ENCODE measurements around the gene MELTF. TPM values are rescaled to one million over a fixed set of nuclear protein-coding genes. Genes with fewer than 3 reads are reported as not detected.

The MELTF gene
- total and polyA plus RNA-seq, 2 of the 13 experiments (the other 11 are each of a cell fraction or from before 2014, with no cell fraction given) = 3.2 to 7.5 TPM

DNA sequence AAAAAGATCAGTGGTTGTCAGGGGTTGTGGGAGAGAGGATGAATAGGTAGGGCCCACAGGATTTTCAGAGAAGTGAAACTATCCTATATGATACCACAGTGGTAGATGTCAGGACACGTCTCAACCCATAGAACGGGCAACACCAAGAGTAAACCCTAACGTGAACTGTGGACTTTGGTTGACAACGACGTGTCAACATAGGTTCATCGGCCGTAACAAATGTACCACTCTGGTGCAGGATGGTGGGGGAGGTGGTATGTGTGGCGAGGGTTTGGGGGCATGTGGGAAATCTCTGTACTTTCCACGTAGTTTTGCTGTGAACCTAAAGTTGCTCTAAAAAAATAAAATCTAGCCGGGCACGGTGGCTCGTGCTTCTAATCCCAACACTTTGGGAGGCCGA lies 48.0 kb downstream of the MELTF start (continued):
- TF ChIP-seq, protein P1, sequence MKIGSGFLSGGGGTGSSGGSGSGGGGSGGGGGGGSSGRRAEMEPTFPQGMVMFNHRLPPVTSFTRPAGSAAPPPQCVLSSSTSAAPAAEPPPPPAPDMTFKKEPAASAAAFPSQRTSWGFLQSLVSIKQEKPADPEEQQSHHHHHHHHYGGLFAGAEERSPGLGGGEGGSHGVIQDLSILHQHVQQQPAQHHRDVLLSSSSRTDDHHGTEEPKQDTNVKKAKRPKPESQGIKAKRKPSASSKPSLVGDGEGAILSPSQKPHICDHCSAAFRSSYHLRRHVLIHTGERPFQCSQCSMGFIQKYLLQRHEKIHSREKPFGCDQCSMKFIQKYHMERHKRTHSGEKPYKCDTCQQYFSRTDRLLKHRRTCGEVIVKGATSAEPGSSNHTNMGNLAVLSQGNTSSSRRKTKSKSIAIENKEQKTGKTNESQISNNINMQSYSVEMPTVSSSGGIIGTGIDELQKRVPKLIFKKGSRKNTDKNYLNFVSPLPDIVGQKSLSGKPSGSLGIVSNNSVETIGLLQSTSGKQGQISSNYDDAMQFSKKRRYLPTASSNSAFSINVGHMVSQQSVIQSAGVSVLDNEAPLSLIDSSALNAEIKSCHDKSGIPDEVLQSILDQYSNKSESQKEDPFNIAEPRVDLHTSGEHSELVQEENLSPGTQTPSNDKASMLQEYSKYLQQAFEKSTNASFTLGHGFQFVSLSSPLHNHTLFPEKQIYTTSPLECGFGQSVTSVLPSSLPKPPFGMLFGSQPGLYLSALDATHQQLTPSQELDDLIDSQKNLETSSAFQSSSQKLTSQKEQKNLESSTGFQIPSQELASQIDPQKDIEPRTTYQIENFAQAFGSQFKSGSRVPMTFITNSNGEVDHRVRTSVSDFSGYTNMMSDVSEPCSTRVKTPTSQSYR (CRISPR knock-in tag; IDR thresholded peaks at IDR 0.05; ENCODE audit: borderline replicate concordance) = peak; percentile 97
- TF ChIP-seq, protein P2, sequence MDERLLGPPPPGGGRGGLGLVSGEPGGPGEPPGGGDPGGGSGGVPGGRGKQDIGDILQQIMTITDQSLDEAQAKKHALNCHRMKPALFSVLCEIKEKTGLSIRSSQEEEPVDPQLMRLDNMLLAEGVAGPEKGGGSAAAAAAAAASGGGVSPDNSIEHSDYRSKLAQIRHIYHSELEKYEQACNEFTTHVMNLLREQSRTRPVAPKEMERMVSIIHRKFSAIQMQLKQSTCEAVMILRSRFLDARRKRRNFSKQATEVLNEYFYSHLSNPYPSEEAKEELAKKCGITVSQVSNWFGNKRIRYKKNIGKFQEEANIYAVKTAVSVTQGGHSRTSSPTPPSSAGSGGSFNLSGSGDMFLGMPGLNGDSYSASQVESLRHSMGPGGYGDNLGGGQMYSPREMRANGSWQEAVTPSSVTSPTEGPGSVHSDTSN (CRISPR knock-in tag; IDR thresholded peaks at IDR 0.05) = 0 out of 2 replicates have a peak, but pooled peaks have one; percentile 31
- TF ChIP-seq ZNF205 (CRISPR knock-in tag; IDR thresholded peaks at IDR 0.05) = no peak
- TF ChIP-seq, protein P3, sequence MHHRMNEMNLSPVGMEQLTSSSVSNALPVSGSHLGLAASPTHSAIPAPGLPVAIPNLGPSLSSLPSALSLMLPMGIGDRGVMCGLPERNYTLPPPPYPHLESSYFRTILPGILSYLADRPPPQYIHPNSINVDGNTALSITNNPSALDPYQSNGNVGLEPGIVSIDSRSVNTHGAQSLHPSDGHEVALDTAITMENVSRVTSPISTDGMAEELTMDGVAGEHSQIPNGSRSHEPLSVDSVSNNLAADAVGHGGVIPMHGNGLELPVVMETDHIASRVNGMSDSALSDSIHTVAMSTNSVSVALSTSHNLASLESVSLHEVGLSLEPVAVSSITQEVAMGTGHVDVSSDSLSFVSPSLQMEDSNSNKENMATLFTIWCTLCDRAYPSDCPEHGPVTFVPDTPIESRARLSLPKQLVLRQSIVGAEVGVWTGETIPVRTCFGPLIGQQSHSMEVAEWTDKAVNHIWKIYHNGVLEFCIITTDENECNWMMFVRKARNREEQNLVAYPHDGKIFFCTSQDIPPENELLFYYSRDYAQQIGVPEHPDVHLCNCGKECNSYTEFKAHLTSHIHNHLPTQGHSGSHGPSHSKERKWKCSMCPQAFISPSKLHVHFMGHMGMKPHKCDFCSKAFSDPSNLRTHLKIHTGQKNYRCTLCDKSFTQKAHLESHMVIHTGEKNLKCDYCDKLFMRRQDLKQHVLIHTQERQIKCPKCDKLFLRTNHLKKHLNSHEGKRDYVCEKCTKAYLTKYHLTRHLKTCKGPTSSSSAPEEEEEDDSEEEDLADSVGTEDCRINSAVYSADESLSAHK (CRISPR knock-in tag; IDR thresholded peaks at IDR 0.05; ENCODE audit: borderline replicate concordance) = no peak
- no peak for TF ChIP-seq HIVEP1 (CRISPR knock-in tag; IDR thresholded peaks at IDR 0.05)
- peak; percentile 62 for TF ChIP-seq ZNF644 (CRISPR knock-in tag; IDR thresholded peaks at IDR 0.05; ENCODE audit: low read depth)
- TF ChIP-seq ZNF768 (CRISPR knock-in tag; IDR thresholded peaks at IDR 0.05) = no peak
- TF ChIP-seq GATAD2A (CRISPR knock-in tag; IDR thresholded peaks at IDR 0.05) = peak; percentile 85
- no peak for TF ChIP-seq ZNF703 (CRISPR knock-in tag; IDR thresholded peaks at IDR 0.05; ENCODE audit: borderline replicate concordance)
- no peak for TF ChIP-seq SOX13 (IDR thresholded peaks at IDR 0.05)
- peak in 1 of 2 experiments; percentile 54; a peak in 2 of 4 replicates for TF ChIP-seq SOX13 (CRISPR knock-in tag; conservative IDR thresholded peaks at IDR 0.05 in 1 of 2, IDR thresholded peaks at IDR 0.05 in 1 of 2)
- no peak for TF ChIP-seq STAT5B (CRISPR knock-in tag; IDR thresholded peaks at IDR 0.05)
- peak; percentile 84 for TF ChIP-seq HOXA3 (CRISPR knock-in tag; IDR thresholded peaks at IDR 0.05)
- no peak for TF ChIP-seq ZNF737 (CRISPR knock-in tag; IDR thresholded peaks at IDR 0.05; ENCODE audit: borderline replicate concordance)
- TF ChIP-seq, protein P4, sequence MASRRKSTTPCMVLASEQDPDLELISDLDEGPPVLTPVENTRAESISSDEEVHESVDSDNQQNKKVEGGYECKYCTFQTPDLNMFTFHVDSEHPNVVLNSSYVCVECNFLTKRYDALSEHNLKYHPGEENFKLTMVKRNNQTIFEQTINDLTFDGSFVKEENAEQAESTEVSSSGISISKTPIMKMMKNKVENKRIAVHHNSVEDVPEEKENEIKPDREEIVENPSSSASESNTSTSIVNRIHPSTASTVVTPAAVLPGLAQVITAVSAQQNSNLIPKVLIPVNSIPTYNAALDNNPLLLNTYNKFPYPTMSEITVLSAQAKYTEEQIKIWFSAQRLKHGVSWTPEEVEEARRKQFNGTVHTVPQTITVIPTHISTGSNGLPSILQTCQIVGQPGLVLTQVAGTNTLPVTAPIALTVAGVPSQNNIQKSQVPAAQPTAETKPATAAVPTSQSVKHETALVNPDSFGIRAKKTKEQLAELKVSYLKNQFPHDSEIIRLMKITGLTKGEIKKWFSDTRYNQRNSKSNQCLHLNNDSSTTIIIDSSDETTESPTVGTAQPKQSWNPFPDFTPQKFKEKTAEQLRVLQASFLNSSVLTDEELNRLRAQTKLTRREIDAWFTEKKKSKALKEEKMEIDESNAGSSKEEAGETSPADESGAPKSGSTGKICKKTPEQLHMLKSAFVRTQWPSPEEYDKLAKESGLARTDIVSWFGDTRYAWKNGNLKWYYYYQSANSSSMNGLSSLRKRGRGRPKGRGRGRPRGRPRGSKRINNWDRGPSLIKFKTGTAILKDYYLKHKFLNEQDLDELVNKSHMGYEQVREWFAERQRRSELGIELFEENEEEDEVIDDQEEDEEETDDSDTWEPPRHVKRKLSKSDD (CRISPR knock-in tag; IDR thresholded peaks at IDR 0.05; ENCODE audit: low read depth) = peak; percentile 82
- TF ChIP-seq ZBTB38 (CRISPR knock-in tag; IDR thresholded peaks at IDR 0.05) = 0 out of 2 replicates have a peak, but pooled peaks have one; percentile 41
- no peak for TF ChIP-seq SAFB2 (CRISPR knock-in tag; IDR thresholded peaks at IDR 0.05; ENCODE audit: borderline replicate concordance, low read depth)
- TF ChIP-seq ZNF562 (CRISPR knock-in tag; IDR thresholded peaks at IDR 0.05; ENCODE audit: borderline replicate concordance) = no peak
- TF ChIP-seq ZKSCAN8 (CRISPR knock-in tag; IDR thresholded peaks at IDR 0.05; ENCODE audit: borderline replicate concordance) = no peak
- TF ChIP-seq CEBPB (IDR thresholded peaks at IDR 0.05; ENCODE audit: borderline replicate concordance, low read depth, low read length) = no peak
- TF ChIP-seq MYNN (CRISPR knock-in tag; IDR thresholded peaks at IDR 0.05; ENCODE audit: low read depth) = no peak
- no peak for TF ChIP-seq ZNF577 (CRISPR knock-in tag; IDR thresholded peaks at IDR 0.05; ENCODE audit: borderline replicate concordance, low read depth)
- TF ChIP-seq SMAD9 (CRISPR knock-in tag; IDR thresholded peaks at IDR 0.05) = no peak

Measured in HepG2 (cell line).